Suprapubic skin (tissue), 3 donors: ENCODE measurements around the gene CD300LF.

Experiments used
- EP300 ChIP-seq: sonication (generic); formaldehyde crosslinking; IDR thresholded peaks from one replicate; pipeline ENCODE4 v1.6.1; 2017; ENCODE audit warnings: antibody characterized with exemption
- POLR2A ChIP-seq, 2 donors: fragments of 450-650 bp; IDR thresholded peaks; one replicate each; pipeline ENCODE4 v1.6.1; 2017; ENCODE audit warnings: antibody characterized with exemption in 2 of 2, mild to moderate bottlenecking in 2 of 2, moderate library complexity in 2 of 2
- TF ChIP-seq, protein P1 (sequence below), 2 donors: fragments of 200-600 bp in 1 of 2; fragments of 450-650 bp in 1 of 2; sonication (generic) in 1 of 2; IDR thresholded peaks; one replicate each; pipeline ENCODE4 v1.5.1; 2016 to 2019; ENCODE audit warnings: antibody characterized with exemption in 2 of 2, mild to moderate bottlenecking in 1 of 2, moderate library complexity in 1 of 2

DNA sequence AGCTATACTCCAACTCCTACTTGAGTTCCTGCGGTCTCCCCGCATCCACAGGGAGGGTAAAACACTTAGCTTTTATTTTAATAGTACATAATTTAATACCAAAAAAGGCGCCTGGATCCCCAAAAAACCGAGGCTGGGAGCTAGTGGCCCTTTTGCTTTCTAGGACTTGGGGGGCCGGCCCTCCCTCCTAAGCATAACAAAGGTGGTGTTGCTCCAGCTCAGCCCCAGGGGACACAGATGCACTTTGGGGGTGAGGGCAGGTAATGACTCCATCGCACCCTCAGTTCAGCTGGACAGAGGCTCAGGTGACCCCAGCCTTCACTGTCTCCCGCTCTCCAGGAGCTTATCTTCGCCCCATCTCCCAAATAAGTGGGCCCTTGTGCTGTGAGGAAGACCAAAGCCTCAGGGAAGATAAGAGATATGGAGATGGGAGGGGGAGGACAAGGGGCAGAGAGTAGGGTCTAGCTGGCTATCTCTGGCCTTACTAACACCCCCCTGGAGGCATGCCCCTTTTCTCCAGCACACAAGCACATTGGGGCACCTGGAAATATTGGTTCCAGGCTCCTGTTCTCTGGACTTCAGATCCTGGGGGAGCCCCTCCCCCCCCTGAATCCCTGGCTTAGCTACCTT lies 32.9 kb upstream of the CD300LF start:
- TF ChIP-seq, protein P1, sequence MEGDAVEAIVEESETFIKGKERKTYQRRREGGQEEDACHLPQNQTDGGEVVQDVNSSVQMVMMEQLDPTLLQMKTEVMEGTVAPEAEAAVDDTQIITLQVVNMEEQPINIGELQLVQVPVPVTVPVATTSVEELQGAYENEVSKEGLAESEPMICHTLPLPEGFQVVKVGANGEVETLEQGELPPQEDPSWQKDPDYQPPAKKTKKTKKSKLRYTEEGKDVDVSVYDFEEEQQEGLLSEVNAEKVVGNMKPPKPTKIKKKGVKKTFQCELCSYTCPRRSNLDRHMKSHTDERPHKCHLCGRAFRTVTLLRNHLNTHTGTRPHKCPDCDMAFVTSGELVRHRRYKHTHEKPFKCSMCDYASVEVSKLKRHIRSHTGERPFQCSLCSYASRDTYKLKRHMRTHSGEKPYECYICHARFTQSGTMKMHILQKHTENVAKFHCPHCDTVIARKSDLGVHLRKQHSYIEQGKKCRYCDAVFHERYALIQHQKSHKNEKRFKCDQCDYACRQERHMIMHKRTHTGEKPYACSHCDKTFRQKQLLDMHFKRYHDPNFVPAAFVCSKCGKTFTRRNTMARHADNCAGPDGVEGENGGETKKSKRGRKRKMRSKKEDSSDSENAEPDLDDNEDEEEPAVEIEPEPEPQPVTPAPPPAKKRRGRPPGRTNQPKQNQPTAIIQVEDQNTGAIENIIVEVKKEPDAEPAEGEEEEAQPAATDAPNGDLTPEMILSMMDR (IDR thresholded peaks at IDR 0.05), result no peak
- TF ChIP-seq EP300 (no peak), POLR2A (IDR thresholded peaks at IDR 0.05) (no peak)
